Skin of body (tissue), 2 donors: Measurements from ENCODE around the gene MSH6. TPM values are rescaled to one million over a fixed set of nuclear protein-coding genes. Genes with fewer than 3 reads are reported as not detected.

Experiments
- DNase-seq: peaks from one replicate; lab custom pipeline; 2025; lab: John Stamatoyannopoulos, UW
- total RNA-seq: library from RNA; depleted of rRNA; stranded (reverse); fragments of >200 nt; gene quantifications from one replicate; pipeline ENCODE4 v1.2.3, GENCODE V29; 2014

MSH6 gene
- total RNA-seq, result 45.7 TPM

- DNase-seq, result peak; percentile 88
Observed at GRCh38 chr2:47782671-47783485, at the start of gene MSH6. TSS of gene MSH6 (plus strand) at chr2:47783145. CDS start at chr2:47783234, 89 bp downstream.

DNA sequence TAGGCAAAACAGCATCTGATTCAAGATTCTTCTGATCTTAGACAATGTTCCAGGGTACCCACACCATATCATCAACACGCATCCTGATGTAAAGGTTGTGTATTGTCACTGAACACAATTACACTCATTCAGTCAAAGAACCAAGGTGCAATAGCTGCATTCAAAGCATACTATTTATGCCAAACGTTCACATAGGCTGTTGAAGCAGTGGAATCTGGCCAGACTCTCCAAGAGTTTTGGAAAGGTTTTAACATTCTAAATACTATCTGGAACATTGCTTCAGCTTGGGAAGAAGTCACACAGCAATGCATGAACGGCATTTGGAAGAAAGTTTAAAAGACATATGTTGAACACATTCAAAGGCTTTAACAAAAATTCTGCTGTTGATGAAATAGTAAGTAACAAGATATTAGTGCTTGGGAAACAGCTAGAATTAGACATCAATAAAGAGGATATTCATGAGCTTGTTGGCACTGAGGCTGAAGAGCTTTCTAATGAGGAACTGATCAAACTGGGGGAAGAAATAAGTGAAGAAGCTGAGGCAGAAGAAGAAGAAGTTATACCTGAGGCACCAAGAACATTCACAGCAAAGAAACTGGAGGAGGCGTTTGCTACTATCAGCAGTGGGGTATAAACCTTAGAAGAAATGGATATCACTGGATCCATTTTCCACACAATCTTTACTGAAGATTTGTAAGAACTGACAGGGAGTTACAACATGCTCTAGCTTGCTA, 47.6 kb upstream of the MSH6 start:
- DNase-seq, result peak; percentile 85

GRCh38 chr2:47735912-47736311, 47.0 kb upstream of the MSH6 start:
- DNase-seq, result no peak

DNA sequence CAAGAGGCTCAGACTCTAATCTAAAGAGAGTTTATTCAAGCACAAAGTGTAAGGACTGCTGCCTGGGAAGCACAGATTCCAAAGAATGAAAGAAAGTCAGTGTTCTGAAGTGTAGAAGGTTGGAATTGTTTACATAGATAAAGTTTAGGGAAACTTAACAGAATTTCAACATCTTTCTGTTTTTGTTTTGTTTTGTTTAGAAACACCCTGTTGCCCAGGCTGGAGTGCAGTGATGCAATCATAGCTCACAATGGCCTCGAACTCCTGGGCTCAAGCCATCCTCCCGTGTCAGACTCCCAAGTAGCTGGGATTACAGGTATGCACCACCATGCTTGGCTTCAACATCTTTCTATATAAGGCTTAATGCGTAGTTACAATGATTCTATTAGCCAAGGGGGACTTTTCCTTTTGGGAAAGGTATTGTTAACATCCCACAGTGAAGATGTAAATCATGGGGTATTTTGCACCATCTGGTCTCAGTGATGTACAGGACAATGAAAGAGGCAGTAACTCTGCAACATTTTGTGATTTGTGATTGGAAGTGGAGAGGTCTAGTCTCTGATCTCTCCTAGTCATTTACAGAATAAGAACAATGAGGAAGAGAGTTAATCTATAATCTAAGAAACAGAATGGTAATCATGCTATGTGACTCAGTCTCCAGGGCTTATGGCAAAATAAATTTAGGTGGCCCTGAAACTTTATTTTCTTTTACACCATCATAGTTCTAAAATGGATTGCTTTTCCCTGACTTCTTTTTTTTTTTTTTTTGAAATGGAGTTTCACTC, 45.6 kb upstream of the MSH6 start:
- DNase-seq, result no peak

GRCh38 chr2:47738331-47738730, 44.6 kb upstream of the MSH6 start:
- DNase-seq, result no peak

- DNase-seq, result no peak
Observed at GRCh38 chr2:47741101-47741500, 41.8 kb upstream of the MSH6 start.

DNA sequence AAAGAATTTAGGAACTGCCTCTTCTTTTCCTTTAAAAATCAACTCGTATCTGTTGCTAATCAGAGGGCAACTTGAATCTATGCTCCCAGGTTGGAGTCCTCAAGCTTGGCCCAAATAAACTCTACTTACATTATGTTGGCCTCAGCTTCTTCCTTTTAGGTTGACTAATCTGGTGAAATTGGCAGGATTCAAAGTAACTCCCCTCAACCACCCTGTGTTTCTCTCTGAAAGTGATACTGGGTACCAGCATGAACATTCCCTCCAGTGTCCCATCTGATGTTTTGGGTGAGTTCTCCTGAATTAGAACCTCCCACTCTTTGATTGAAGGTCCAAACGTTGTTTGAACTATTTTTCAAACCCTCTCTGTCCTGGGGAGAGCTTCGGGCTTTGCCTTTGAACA, 41.3 kb upstream of the MSH6 start:
- DNase-seq, result no peak

GRCh38 chr2:47744074-47744473, 38.9 kb upstream of the MSH6 start:
- DNase-seq, result no peak

DNA sequence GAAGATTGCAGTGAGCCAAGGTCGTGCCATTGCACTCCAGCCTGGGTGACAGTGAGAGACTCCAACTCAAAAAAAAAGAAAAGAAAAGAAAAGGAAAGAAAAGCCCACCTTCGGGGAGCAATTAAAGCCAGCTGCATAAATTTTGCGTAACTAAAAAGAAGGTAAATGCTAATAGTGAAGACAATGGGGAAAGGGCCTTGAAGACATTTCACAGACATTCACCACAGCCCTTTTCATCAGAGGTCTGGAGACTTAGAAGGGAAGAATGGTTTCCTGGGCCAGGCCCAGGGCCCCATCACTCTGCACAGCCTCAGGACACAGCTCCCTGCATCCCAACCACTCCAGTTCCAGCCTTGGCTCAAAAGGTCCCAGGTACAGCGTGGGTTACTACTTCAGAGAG, 35.1 kb upstream of the MSH6 start:
- no peak for DNase-seq

- no peak for DNase-seq
Observed at GRCh38 chr2:47751856-47752414, 31.0 kb upstream of the MSH6 start.

GRCh38 chr2:47767497-47767844, 15.5 kb upstream of the MSH6 start:
- DNase-seq, result no peak

- peak; percentile 44 for DNase-seq
Observed at GRCh38 chr2:47767880-47768609, 14.9 kb upstream of the MSH6 start.

- no peak for DNase-seq
Observed at GRCh38 chr2:47769318-47769717, 13.6 kb upstream of the MSH6 start.

DNA sequence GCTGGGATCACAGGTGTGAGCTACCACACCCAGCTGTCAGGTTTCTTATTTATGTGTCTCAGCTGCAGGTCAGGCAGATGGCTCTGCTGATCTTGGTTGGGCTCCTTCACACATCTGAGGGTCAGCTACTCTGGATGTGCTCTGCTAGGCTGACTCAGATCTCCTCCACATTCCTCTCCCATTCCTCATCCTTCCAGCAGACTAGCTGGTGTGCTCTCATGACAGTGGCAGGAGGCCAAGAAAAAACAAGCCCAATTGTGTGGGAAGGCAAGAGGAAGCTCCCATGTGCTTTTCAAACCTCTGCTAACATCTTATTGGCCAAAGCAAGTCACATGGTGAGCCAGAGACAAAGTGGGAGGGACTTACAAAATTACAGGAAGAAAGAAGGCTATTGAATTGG, 11.7 kb upstream of the MSH6 start:
- DNase-seq, result no peak

GRCh38 chr2:47772343-47772742, 10.6 kb upstream of the MSH6 start:
- no peak for DNase-seq

- no peak for DNase-seq
Observed at GRCh38 chr2:47774567-47774966, 8.4 kb upstream of the MSH6 start.

GRCh38 chr2:47777277-47777937, 5.5 kb upstream of the MSH6 start:
- DNase-seq, result no peak

- DNase-seq, result no peak
Observed at GRCh38 chr2:47778698-47779425, 4.1 kb upstream of the MSH6 start.

DNA sequence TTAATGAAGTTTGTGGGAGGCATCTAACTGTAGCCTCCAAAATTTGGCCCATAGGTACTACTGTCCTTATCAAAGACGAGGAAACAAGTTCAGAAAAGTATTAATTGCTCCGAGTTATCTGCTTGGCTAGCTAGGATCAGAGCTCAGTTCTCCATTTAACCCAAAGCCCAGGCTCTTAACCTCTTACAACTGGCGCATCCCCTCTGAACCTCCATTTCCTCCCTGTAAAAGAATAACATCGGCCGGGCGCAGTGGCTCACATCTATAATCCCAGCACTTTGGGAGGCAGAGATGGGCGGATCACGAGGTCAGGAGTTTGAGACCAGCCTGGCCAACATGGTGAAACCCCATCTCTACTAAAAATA, 3.5 kb upstream of the MSH6 start:
- no peak for DNase-seq

DNA sequence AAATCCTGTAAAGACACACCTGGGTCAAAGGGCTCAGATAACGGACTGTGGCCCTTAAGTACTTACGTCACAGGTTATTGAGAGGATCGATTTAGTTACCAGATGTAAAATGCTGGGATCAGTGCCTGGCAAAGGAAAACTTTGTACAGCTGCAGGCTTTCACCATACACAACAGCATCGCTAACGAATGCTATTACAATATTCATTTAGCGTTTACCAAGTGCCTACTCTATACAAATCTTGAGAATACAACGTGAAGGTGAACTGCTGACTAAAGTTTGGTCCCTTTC, 619 bp upstream of the MSH6 start:
- DNase-seq, result no peak
